ENCODE results near the gene CAPN6.

The CAPN6 gene

GRCh38 chrX:111270339-111270738, at the start of gene CAPN6:
CAPN6 (minus strand) TSS chrX:111270483; CDS start chrX:111263936, 6,547 bp downstream.
- no peak within 1 kb of the TSS for H3K4me3 ChIP-seq (ENCODE audit: low read depth, low read length)
- no peak for TF ChIP-seq CTCF (IDR thresholded peaks at IDR 0.05; ENCODE audit: low read depth, low read length)
- no peak for DNase-seq (ENCODE audit: low read depth, low spot score)
- in situ Hi-C loops (cut with HindIII; ENCODE audit: low sequenced_read_pairs), result no loop called here

- TF ChIP-seq CTCF (IDR thresholded peaks at IDR 0.05; ENCODE audit: low read depth, low read length), result no peak
- in situ Hi-C loops (cut with HindIII; ENCODE audit: low sequenced_read_pairs), result no loop called here
- no peak for DNase-seq (ENCODE audit: low read depth, low spot score)
- H3K4me3 ChIP-seq (ENCODE audit: low read depth, low read length), result no peak overlapping the region
Observed at GRCh38 chrX:111319451-111319850, 49.2 kb upstream of the CAPN6 start.

- no peak for DNase-seq (ENCODE audit: low read depth, low spot score)
- no peak for TF ChIP-seq CTCF (IDR thresholded peaks at IDR 0.05; ENCODE audit: low read depth, low read length)
- no peak overlapping the region for H3K4me3 ChIP-seq (ENCODE audit: low read depth, low read length)
- in situ Hi-C loops (cut with HindIII; ENCODE audit: low sequenced_read_pairs), result no loop called here
Observed at GRCh38 chrX:111318901-111319300, 48.6 kb upstream of the CAPN6 start.

- no peak for TF ChIP-seq CTCF (IDR thresholded peaks at IDR 0.05; ENCODE audit: low read depth, low read length)
- DNase-seq (ENCODE audit: low read depth, low spot score), result no peak
- H3K4me3 ChIP-seq (ENCODE audit: low read depth, low read length), result no peak overlapping the region
- in situ Hi-C loops (cut with HindIII; ENCODE audit: low sequenced_read_pairs), result no loop called here
Observed at GRCh38 chrX:111309083-111309482, 38.8 kb upstream of the CAPN6 start.

- in situ Hi-C loops (cut with HindIII; ENCODE audit: low sequenced_read_pairs), result no loop called here
- no peak for DNase-seq (ENCODE audit: low read depth, low spot score)
- TF ChIP-seq CTCF (IDR thresholded peaks at IDR 0.05; ENCODE audit: low read depth, low read length), result no peak
- no peak overlapping the region for H3K4me3 ChIP-seq (ENCODE audit: low read depth, low read length)
Observed at GRCh38 chrX:111308039-111308438, 37.8 kb upstream of the CAPN6 start.

- H3K4me3 ChIP-seq (ENCODE audit: low read depth, low read length), result no peak overlapping the region
- in situ Hi-C loops (cut with HindIII; ENCODE audit: low sequenced_read_pairs), result no loop called here
- TF ChIP-seq CTCF (IDR thresholded peaks at IDR 0.05; ENCODE audit: low read depth, low read length), result no peak
- no peak for DNase-seq (ENCODE audit: low read depth, low spot score)
Observed at GRCh38 chrX:111302284-111302683, 32.0 kb upstream of the CAPN6 start.

GRCh38 chrX:111288841-111289240, 18.6 kb upstream of the CAPN6 start:
- in situ Hi-C loops (cut with HindIII; ENCODE audit: low sequenced_read_pairs), result no loop called here
- no peak for TF ChIP-seq CTCF (IDR thresholded peaks at IDR 0.05; ENCODE audit: low read depth, low read length)
- DNase-seq (ENCODE audit: low read depth, low spot score), result no peak
- H3K4me3 ChIP-seq (ENCODE audit: low read depth, low read length), result no peak overlapping the region
